Measurements from ENCODE around the gene EXOC3. TPM values are rescaled to one million over a fixed set of nuclear protein-coding genes. Genes with fewer than 3 reads are reported as not detected.
A peak's percentile ranks its signal among the peaks of the same experiment; 100 is the strongest.
"Not testable (repeated sequence)": the region's sequence is repeated elsewhere in the genome, so short reads cannot be mapped to it uniquely, and the experiment has no call there.

The EXOC3 gene
- total RNA-seq, 1 donor from 2014 or later = 64.6 TPM

DNA sequence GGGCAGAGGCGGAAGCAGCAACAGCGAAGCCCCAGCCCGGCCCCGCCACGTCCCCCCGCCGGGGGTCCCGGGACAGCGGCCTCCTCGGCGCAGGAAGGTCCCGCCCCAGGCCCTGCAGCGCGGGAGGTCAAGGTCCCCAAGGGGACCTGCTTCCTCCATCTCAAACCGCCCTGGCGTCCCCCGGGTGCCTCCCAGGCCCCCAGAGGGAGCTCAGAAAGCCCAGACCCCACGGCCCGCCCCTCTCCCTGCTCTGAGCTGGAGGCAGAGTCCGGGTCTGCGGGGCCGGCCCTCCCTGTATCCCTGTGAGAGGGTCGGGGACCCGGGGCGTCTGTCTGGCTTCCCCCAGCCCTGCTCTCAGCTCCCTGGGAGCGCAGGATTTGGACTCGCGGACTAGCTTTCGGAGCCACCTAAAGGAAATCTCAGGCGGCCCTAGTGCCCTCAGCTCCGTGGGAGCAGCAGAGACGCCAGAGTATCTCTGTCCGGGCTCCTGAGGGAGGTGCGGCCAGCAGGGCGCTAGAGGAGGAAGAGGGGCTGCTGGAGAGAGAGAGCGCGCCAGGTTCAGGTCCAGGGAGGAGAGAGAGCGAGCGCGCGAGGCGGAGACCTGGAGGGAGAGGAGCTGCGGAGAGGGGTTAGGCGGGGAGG lies 30.7 kb downstream of the EXOC3 start:
- H3K27me3 Mint-ChIP-seq = no peaks in the 10 kb centered on the region
- TF ChIP-seq, protein P1, sequence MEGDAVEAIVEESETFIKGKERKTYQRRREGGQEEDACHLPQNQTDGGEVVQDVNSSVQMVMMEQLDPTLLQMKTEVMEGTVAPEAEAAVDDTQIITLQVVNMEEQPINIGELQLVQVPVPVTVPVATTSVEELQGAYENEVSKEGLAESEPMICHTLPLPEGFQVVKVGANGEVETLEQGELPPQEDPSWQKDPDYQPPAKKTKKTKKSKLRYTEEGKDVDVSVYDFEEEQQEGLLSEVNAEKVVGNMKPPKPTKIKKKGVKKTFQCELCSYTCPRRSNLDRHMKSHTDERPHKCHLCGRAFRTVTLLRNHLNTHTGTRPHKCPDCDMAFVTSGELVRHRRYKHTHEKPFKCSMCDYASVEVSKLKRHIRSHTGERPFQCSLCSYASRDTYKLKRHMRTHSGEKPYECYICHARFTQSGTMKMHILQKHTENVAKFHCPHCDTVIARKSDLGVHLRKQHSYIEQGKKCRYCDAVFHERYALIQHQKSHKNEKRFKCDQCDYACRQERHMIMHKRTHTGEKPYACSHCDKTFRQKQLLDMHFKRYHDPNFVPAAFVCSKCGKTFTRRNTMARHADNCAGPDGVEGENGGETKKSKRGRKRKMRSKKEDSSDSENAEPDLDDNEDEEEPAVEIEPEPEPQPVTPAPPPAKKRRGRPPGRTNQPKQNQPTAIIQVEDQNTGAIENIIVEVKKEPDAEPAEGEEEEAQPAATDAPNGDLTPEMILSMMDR (conservative IDR thresholded peaks at IDR 0.05) = no peak
- H3K27ac Mint-ChIP-seq = no peak overlapping the region
- H3K4me3 Mint-ChIP-seq = peak overlapping the region; percentile 92
- no peak for DNase-seq (ENCODE audit: extremely low spot score, unreplicated experiment)
- no peaks in the 10 kb centered on the region for H3K36me3 Mint-ChIP-seq
- H3K4me1 Mint-ChIP-seq (ENCODE audit: unreplicated experiment) = peaks cover 7% of the 10 kb centered on the region
- no peaks in the 10 kb centered on the region for H3K9me3 Mint-ChIP-seq

DNA sequence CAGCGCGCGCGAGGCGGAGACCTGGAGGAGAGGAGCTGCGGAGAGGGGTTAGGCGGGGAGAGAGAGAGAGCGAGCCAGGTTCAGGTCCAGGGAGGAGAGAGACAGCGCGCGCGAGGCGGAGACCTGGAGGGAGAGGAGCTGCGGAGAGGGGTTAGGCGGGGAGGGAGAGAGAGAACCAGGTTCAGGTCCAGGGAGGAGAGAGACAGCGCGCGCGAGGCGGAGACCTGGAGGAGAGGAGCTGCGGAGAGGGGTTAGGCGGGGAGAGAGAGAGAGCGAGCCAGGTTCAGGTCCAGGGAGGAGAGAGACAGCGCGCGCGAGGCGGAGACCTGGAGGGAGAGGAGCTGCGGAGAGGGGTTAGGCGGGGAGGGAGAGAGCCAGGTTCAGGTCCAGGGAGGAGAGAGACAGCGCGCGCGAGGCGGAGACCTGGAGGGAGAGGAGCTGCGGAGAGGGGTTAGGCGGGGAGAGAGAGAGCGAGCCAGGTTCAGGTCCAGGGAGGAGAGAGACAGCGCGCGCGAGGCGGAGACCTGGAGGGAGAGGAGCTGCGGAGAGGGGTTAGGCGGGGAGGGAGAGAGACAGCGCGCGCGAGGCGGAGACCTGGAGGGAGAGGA lies 31.4 kb downstream of the EXOC3 start:
- H3K4me3 Mint-ChIP-seq = peak overlapping the region; percentile 92
- not testable (repeated sequence) for DNase-seq (ENCODE audit: extremely low spot score, unreplicated experiment)

DNA sequence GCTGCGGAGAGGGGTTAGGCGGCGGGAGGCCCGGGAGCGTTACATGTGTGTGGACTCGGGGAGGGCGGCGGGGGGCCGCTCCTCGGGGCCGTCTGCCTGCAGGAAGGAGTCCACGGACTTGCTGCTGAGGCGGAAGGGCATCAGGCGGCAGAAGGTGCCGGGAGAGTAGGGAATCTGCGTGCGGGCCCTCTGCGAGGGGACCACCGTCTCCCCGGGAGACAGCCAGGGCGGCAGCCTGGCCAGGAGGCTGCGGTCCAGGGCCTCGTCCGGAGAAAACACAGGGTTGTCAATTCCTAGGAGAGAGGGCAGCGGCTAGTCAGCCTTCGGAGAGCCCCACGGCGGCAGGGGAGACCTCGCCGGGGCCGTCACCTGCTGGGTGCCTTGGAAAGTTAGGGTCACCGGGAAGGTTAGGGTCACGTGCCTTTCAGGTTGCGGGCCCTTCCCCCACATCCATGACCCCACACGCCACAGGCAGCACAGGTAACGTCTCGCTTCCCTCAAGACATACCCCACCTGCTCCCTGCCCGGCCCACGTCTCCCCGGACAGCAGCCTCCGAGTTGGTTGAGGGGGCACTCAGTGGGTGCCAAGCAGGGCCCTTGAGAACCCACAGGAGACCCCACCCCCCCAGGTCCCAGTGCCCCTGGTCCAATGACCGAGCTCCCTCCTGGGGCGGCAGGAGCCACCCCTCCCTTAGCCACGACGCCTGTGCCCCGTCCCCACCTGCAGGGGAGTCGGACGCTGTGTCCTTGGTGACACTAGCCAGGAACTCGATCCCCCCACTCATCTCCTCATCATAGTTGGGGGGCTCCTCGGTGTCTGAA lies 32.1 kb downstream of the EXOC3 start:
- Mint-ChIP-seq H3K9me3 (no peaks in the 10 kb centered on the region), H3K4me3 (peak overlapping the region; percentile 79), H3K27ac (no peak overlapping the region), H3K36me3 (no peaks in the 10 kb centered on the region), H3K4me1 (ENCODE audit: unreplicated experiment) (peaks cover 7% of the 10 kb centered on the region), H3K27me3 (no peaks in the 10 kb centered on the region)
- DNase-seq (ENCODE audit: extremely low spot score, unreplicated experiment) = no peak
- TF ChIP-seq, protein P1 (conservative IDR thresholded peaks at IDR 0.05) = no peak

More for the DNA sequence above, 31.4 kb downstream of the EXOC3 start:
- not testable (repeated sequence) for H3K36me3 Mint-ChIP-seq; H3K27ac Mint-ChIP-seq; H3K27me3 Mint-ChIP-seq; H3K4me1 Mint-ChIP-seq (ENCODE audit: unreplicated experiment); H3K9me3 Mint-ChIP-seq

DNA sequence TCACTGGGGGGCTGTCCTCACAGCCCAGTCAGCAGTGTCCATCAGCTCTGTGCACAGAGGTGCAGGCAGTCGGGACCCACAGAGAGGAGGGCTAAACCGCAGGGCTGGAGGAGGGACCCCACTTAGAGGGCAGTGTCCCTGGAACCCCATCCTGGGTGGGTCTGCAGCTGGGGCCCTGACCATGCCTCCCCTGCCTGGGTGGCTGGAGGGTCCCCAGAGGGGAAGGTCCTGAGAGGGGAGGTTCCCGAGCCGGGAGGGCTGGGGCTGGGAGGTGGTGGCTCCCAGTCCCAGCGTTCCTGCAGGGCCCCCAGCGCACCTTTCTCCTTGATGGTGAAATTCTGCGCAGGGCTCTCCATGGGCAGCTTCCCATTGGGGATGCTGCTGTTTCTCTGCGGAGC lies 32.7 kb downstream of the EXOC3 start:
- no peak for DNase-seq (ENCODE audit: extremely low spot score, unreplicated experiment)
- H3K27me3 Mint-ChIP-seq = no peaks in the 10 kb centered on the region
- peak overlapping the region; percentile 51 for H3K4me3 Mint-ChIP-seq
- no peak overlapping the region for H3K27ac Mint-ChIP-seq
- peaks cover 7% of the 10 kb centered on the region for H3K4me1 Mint-ChIP-seq (ENCODE audit: unreplicated experiment)
- H3K36me3 Mint-ChIP-seq = no peaks in the 10 kb centered on the region
- TF ChIP-seq, protein P1 (conservative IDR thresholded peaks at IDR 0.05) = no peak
- H3K9me3 Mint-ChIP-seq = no peaks in the 10 kb centered on the region

DNA sequence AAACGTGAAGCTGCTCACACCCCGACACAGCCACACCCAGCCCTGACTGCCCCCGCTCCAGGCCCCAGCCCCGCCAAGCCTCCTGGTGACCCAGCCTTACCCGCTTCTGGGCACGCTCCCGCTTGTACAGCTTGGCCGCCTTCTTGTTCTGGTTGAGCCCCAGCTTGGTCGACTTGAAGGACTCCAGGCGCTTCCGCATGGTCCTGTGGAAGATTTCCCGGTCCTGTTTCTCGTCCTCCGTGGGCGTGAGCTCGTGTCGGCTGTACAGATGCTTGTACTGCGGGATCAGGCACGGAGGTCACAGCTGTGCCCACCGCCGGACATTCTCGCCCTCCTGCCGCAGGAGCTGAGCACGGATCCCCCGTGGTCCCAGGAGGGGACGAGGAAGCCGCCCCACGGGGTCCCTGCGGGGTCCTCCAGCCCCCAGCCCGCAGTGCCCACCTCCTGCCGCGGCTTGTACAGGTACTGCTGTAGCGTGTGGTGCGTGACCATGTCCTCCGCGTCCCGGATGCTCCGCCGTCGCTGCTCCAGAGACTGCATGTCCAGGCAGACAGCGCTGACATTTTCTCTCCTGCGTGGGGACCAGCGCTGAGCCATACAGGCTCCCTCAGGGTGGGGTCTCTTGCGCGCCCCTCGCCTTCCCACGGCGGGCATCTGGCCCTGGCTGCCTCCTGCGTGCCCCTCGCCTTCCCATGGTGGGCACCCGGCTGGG lies 33.3 kb downstream of the EXOC3 start:
- peak overlapping the region; percentile 41 for H3K4me3 Mint-ChIP-seq
- H3K4me1 Mint-ChIP-seq (ENCODE audit: unreplicated experiment) = peaks cover 7% of the 10 kb centered on the region
- no peak overlapping the region for H3K27ac Mint-ChIP-seq
- H3K9me3 Mint-ChIP-seq = no peaks in the 10 kb centered on the region
- TF ChIP-seq, protein P1 (conservative IDR thresholded peaks at IDR 0.05) = no peak
- H3K36me3 Mint-ChIP-seq = no peaks in the 10 kb centered on the region
- H3K27me3 Mint-ChIP-seq = no peaks in the 10 kb centered on the region
- DNase-seq (ENCODE audit: extremely low spot score, unreplicated experiment) = no peak
